Liver (tissue), 9 donors: ENCODE measurements around the gene OSBPL10. TPM values are rescaled to one million over a fixed set of nuclear protein-coding genes. Genes with fewer than 3 reads are reported as not detected.

Experiments used
- DNase-seq: peaks from one replicate; pipeline ENCODE4 v3.0.0-alpha.2; 2017; ENCODE audit warnings: low spot score
- H3K27ac ChIP-seq, 2 donors: one replicate each; pipeline ENCODE4 v1.7.0; 2013; ENCODE audit warnings: inconsistent platforms in 2 of 2, low read length in 2 of 2, control low read depth in 1 of 2, low read depth in 1 of 2, mild to moderate bottlenecking in 1 of 2
- H3K27me3 ChIP-seq, 4 donors: one replicate each; pipeline versions ENCODE4 v1.6.1 to v1.7.0; 2013; ENCODE audit warnings: low read length in 3 of 4, inconsistent platforms in 1 of 4, mild to moderate bottlenecking in 1 of 4, moderate library complexity in 1 of 4; ENCODE audit not compliant: control insufficient read depth in 4 of 4, insufficient read depth in 4 of 4
- H3K36me3 ChIP-seq, 4 donors: one replicate each; pipeline versions ENCODE4 v1.6.1 to v1.7.0; 2013; ENCODE audit warnings: low read length in 3 of 4, mild to moderate bottlenecking in 3 of 4, low read depth in 1 of 4, moderate library complexity in 1 of 4; ENCODE audit not compliant: control insufficient read depth in 4 of 4, insufficient read depth in 3 of 4
- H3K4me1 ChIP-seq, 4 donors: one replicate each; pipeline versions ENCODE4 v1.6.1 to v1.7.0; 2013; ENCODE audit warnings: low read length in 3 of 4, mild to moderate bottlenecking in 3 of 4, moderate library complexity in 1 of 4; ENCODE audit not compliant: control insufficient read depth in 4 of 4, insufficient read depth in 4 of 4
- H3K4me3 ChIP-seq, 3 donors: one replicate each; pipeline versions ENCODE4 v1.6.1 to v1.7.0; 2013; ENCODE audit warnings: low read length in 3 of 3, control low read depth in 1 of 3, low read depth in 1 of 3, mild to moderate bottlenecking in 1 of 3
- H3K9ac ChIP-seq, 2 donors: one replicate each; pipeline ENCODE4 v1.7.0; 2013; ENCODE audit warnings: low read length in 2 of 2, mild to moderate bottlenecking in 2 of 2, moderate library complexity in 2 of 2, control low read depth in 1 of 2, low read depth in 1 of 2
- H3K9me3 ChIP-seq, 4 donors: one replicate each; pipeline versions ENCODE4 v1.6.1 to v1.7.0; 2013; ENCODE audit warnings: low read length in 3 of 4; ENCODE audit not compliant: control insufficient read depth in 4 of 4
- ATF3 ChIP-seq: IDR thresholded peaks from 2 replicates; pipeline ENCODE4 v1.6.1; 2016; ENCODE audit warnings: antibody characterized with exemption
- FOXA1 ChIP-seq: IDR thresholded peaks from 2 replicates; pipeline ENCODE4 v1.6.1; 2016; ENCODE audit warnings: antibody characterized with exemption
- FOXA2 ChIP-seq: IDR thresholded peaks from 2 replicates; pipeline ENCODE4 v1.6.1; 2016; ENCODE audit warnings: antibody characterized with exemption
- HNF4A ChIP-seq, 2 donors: conservative IDR thresholded peaks; 2 replicates each; pipeline ENCODE4 v1.6.1; 2016; ENCODE audit warnings: antibody characterized with exemption in 2 of 2, mild to moderate bottlenecking in 2 of 2
- RXRA ChIP-seq, 2 donors: IDR thresholded peaks; 2 replicates each; pipeline ENCODE4 v1.6.1; 2017 to 2018; ENCODE audit warnings: antibody characterized with exemption in 2 of 2, mild to moderate bottlenecking in 1 of 2
- SP1 ChIP-seq: IDR thresholded peaks from 2 replicates; pipeline ENCODE4 v1.6.1; 2018; ENCODE audit warnings: antibody characterized with exemption, mild to moderate bottlenecking
- TAF1 ChIP-seq: conservative IDR thresholded peaks from 2 replicates; pipeline ENCODE4 v1.6.1; 2016; ENCODE audit warnings: antibody characterized with exemption, mild to moderate bottlenecking
- WGBS: extraction: QIAGEN DNeasy Blood & Tissue Kit; methylation state at CpG from one replicate; pipeline ENCODE4 v1.1.7; 2013; 5-methylcytosine and 5-hydroxymethylcytosine counted together
- polyA plus RNA-seq, 2 donors: library from polyadenylated mRNA; stranded (reverse) in 1 of 2; unstranded in 1 of 2; fragments of 200-250 nt in 1 of 2; fragments of >200 nt in 1 of 2; fragmentation: Nextera tagmentation in 1 of 2; extraction: Ambion mirVana in 1 of 2; gene quantifications; one replicate each; pipeline versions ENCODE4 v1.2.1 to v1.2.3, GENCODE V29; 2013 to 2015
- total RNA-seq, 2 donors: library from RNA; depleted of rRNA; stranded (reverse); fragments of >200 nt; gene quantifications; one replicate each; pipeline ENCODE4 v1.2.3, GENCODE V29; 2014
- TF ChIP-seq, protein P1 (sequence below): fragments of 150-350 bp; IDR thresholded peaks from 2 replicates; pipeline ENCODE4 v1.5.1; 2017; ENCODE audit warnings: improper control_type of control experiment, low read depth, low read length; ENCODE audit not compliant: missing input control
- TF ChIP-seq, protein P2 (sequence below): IDR thresholded peaks from 2 replicates; pipeline ENCODE4 v1.6.1; 2016; ENCODE audit warnings: antibody characterized with exemption, mild to moderate bottlenecking
- donor health status: healthy.
- donor health status: healthy.
- donor health status: healthy.
- donor health status: healthy.
- donor health status: healthy.

OSBPL10 gene
- total and polyA plus RNA-seq, 4 donors: 0.75 to 4.0 (median 1.7) TPM

DNA sequence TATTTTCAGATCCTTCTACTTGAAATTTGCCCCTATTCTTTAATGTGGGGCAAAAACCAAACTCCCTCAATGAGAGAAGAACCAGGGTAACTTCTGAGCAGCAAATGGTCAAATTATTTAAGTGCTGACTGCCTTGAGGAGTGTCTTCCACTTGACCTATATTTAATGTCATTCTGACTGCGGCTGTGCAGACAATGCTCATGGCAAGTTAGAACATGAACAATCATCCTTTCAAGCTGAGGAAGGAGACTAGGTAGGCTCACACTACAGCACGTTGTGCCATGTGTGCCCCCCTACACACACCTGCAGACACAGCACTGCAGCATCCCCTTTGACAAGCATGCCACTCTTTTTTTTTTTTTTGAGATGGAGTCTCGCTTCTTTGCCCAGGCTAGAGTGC, 98.2 kb downstream of the OSBPL10 start:
- Histone ChIP-seq H3K9me3 (peaks cover 0 to 3% (median 0%) of the 10 kb centered on the region in 4 donors), H3K27ac (no peak overlapping the region), H3K4me3 (no peak overlapping the region), H3K27me3 (no peaks in the 10 kb centered on the region), H3K36me3 (no peaks in the 10 kb centered on the region), H3K4me1 (no peaks in the 10 kb centered on the region), H3K9ac (no peak overlapping the region)
- no peak for DNase-seq
- WGBS: 82% methylated on average over 3 of the region's 3 CpGs
- TF ChIP-seq, protein P1, sequence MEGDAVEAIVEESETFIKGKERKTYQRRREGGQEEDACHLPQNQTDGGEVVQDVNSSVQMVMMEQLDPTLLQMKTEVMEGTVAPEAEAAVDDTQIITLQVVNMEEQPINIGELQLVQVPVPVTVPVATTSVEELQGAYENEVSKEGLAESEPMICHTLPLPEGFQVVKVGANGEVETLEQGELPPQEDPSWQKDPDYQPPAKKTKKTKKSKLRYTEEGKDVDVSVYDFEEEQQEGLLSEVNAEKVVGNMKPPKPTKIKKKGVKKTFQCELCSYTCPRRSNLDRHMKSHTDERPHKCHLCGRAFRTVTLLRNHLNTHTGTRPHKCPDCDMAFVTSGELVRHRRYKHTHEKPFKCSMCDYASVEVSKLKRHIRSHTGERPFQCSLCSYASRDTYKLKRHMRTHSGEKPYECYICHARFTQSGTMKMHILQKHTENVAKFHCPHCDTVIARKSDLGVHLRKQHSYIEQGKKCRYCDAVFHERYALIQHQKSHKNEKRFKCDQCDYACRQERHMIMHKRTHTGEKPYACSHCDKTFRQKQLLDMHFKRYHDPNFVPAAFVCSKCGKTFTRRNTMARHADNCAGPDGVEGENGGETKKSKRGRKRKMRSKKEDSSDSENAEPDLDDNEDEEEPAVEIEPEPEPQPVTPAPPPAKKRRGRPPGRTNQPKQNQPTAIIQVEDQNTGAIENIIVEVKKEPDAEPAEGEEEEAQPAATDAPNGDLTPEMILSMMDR: no peak
- TF ChIP-seq TAF1 (no peak), RXRA (IDR thresholded peaks at IDR 0.05) (no peak), ATF3 (no peak)

DNA sequence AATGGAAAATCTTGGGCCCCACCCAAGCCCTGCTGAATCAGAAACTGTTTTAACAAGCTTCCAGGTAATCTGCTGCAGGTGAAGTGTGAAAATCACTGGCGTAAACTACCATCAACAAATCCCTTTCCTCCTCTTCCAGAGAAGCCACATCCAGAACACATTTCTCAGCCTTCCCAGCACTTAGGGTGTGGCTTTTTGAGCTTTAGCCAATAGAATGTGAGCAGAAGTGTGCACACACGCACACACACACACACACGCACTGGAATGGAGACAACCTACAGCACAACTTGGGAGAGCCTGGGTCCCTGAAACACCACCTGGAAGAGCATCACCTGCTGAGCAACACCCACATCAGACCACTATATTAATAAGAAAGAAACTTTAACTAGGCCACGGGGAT, 98.6 kb downstream of the OSBPL10 start:
- Histone ChIP-seq H3K27ac (no peak overlapping the region), H3K4me1 (no peaks in the 10 kb centered on the region), H3K36me3 (no peaks in the 10 kb centered on the region), H3K27me3 (no peaks in the 10 kb centered on the region), H3K4me3 (no peak overlapping the region), H3K9ac (no peak overlapping the region), H3K9me3 (peaks cover 0 to 3% (median 0%) of the 10 kb centered on the region in 4 donors)
- no peak for TF ChIP-seq FOXA2
- TF ChIP-seq, protein P1: no peak
- no peak for TF ChIP-seq FOXA1
- TF ChIP-seq, protein P2, sequence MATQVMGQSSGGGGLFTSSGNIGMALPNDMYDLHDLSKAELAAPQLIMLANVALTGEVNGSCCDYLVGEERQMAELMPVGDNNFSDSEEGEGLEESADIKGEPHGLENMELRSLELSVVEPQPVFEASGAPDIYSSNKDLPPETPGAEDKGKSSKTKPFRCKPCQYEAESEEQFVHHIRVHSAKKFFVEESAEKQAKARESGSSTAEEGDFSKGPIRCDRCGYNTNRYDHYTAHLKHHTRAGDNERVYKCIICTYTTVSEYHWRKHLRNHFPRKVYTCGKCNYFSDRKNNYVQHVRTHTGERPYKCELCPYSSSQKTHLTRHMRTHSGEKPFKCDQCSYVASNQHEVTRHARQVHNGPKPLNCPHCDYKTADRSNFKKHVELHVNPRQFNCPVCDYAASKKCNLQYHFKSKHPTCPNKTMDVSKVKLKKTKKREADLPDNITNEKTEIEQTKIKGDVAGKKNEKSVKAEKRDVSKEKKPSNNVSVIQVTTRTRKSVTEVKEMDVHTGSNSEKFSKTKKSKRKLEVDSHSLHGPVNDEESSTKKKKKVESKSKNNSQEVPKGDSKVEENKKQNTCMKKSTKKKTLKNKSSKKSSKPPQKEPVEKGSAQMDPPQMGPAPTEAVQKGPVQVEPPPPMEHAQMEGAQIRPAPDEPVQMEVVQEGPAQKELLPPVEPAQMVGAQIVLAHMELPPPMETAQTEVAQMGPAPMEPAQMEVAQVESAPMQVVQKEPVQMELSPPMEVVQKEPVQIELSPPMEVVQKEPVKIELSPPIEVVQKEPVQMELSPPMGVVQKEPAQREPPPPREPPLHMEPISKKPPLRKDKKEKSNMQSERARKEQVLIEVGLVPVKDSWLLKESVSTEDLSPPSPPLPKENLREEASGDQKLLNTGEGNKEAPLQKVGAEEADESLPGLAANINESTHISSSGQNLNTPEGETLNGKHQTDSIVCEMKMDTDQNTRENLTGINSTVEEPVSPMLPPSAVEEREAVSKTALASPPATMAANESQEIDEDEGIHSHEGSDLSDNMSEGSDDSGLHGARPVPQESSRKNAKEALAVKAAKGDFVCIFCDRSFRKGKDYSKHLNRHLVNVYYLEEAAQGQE: no peak
- TF ChIP-seq HNF4A (conservative IDR thresholded peaks at IDR 0.05): no peak
- no peak for TF ChIP-seq ATF3
- no peak for TF ChIP-seq SP1
- DNase-seq: no peak
- 86% methylated on average over 4 of the region's 4 CpGs for WGBS
